Measurements from ENCODE around the gene EGR4. TPM values are rescaled to one million over a fixed set of nuclear protein-coding genes. Genes with fewer than 3 reads are reported as not detected.

Gene EGR4
- polyA plus RNA-seq, 1 of the 3 experiments (the other 2 are of a cell fraction): 0.02 TPM

GRCh38 chr2:73314441-73314840 lies 21.1 kb upstream of the EGR4 start:
- Histone ChIP-seq H3K9me3 (no peaks in the 10 kb centered on the region), H3K4me1 (ENCODE audit: control insufficient read depth in 1 of 2, insufficient read depth in 2 of 2, low read depth in 1 of 2, low read length in 1 of 2) (no peaks in the 10 kb centered on the region), H3K79me2 (ENCODE audit: insufficient read depth) (no peaks in the 10 kb centered on the region), H3K4me2 (no peak overlapping the region), H4K20me1 (ENCODE audit: insufficient read depth) (no peaks in the 10 kb centered on the region), H2AFZ (ENCODE audit: low read depth) (no peak overlapping the region), H3F3A (replicated peaks; ENCODE audit: insufficient read depth) (no peaks in the 10 kb centered on the region), H3K4me3 (ENCODE audit: low read depth in 2 of 2, low read length in 1 of 2) (no peak overlapping the region), H3K27me3 (ENCODE audit: insufficient read depth) (no peaks in the 10 kb centered on the region; the same call in 1 of the 2 replicates), H3K9me2 (no peaks in the 10 kb centered on the region), H3K27ac (ENCODE audit: low read depth in 2 of 2, low read length in 1 of 2) (no peak overlapping the region), H3K9ac (no peak overlapping the region), H3K36me3 (replicated peaks in 1 of 2; ENCODE audit: control insufficient read depth in 1 of 2, insufficient read depth in 2 of 2, low read length in 1 of 2) (no peaks in the 10 kb centered on the region)
- TF ChIP-seq POLR2AphosphoS5 (IDR thresholded peaks at IDR 0.05; ENCODE audit: low read depth, low read length): no peak
- TF ChIP-seq GATA2 (CRISPR knock-in tag; IDR thresholded peaks at IDR 0.05): no peak
- TF ChIP-seq NRF1 (IDR thresholded peaks at IDR 0.05; ENCODE audit: low read depth, low read length): no peak
- TF ChIP-seq USF2 (IDR thresholded peaks at IDR 0.05; ENCODE audit: borderline replicate concordance, low read depth, low read length): no peak
- no peak for TF ChIP-seq MEF2A (IDR thresholded peaks at IDR 0.05; ENCODE audit: borderline replicate concordance, low read depth)
- TF ChIP-seq, protein P1, sequence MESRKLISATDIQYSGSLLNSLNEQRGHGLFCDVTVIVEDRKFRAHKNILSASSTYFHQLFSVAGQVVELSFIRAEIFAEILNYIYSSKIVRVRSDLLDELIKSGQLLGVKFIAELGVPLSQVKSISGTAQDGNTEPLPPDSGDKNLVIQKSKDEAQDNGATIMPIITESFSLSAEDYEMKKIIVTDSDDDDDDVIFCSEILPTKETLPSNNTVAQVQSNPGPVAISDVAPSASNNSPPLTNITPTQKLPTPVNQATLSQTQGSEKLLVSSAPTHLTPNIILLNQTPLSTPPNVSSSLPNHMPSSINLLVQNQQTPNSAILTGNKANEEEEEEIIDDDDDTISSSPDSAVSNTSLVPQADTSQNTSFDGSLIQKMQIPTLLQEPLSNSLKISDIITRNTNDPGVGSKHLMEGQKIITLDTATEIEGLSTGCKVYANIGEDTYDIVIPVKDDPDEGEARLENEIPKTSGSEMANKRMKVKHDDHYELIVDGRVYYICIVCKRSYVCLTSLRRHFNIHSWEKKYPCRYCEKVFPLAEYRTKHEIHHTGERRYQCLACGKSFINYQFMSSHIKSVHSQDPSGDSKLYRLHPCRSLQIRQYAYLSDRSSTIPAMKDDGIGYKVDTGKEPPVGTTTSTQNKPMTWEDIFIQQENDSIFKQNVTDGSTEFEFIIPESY (IDR thresholded peaks at IDR 0.05; ENCODE audit: borderline replicate concordance, low read depth): no peak
- no peak for DNase-seq
- 67% methylated on average over 2 of the region's 2 CpGs for WGBS (ENCODE audit: low lambda C conversion rate)
- CTCF ChIA-PET: interaction anchor here (1.4 kb wide), 1 partner anchor 25 kb away, joined by 3 read pairs; no protein-coding TSS in a partner anchor
- POLR2A ChIA-PET: no interaction called here

GRCh38 chr2:73307720-73308119 lies 14.4 kb upstream of the EGR4 start:
- no peak overlapping the region for H3K9ac ChIP-seq
- no peaks in the 10 kb centered on the region for H3K4me1 ChIP-seq (ENCODE audit: control insufficient read depth in 1 of 2, insufficient read depth in 2 of 2, low read depth in 1 of 2, low read length in 1 of 2)
- WGBS (ENCODE audit: low lambda C conversion rate): 32% methylated on average over 9 of the region's 9 CpGs
- H3K4me2 ChIP-seq: no peak overlapping the region
- ChIA-PET CTCF (interaction anchor here (0.8 to 1.9 kb wide), 2 partner anchors 14 to 17 kb away, joined by 4 to 7 read pairs; no protein-coding TSS in a partner anchor), POLR2A (interaction anchor here (0.5 kb wide), 1 partner anchor 37 kb away, joined by 3 read pairs; no protein-coding TSS in a partner anchor)
- H3K9me2 ChIP-seq: no peaks in the 10 kb centered on the region
- H3F3A ChIP-seq (replicated peaks; ENCODE audit: insufficient read depth): no peaks in the 10 kb centered on the region
- no peaks in the 10 kb centered on the region for H3K9me3 ChIP-seq
- TF ChIP-seq EZH2phosphoT487 (IDR thresholded peaks at IDR 0.05; ENCODE audit: borderline replicate concordance, low read depth) (no peak), MXI1 (IDR thresholded peaks at IDR 0.05; ENCODE audit: low read depth, low read length) (no peak), CHD2 (IDR thresholded peaks at IDR 0.05; ENCODE audit: low read length, partially characterized antibody) (no peak), RCOR1 (IDR thresholded peaks at IDR 0.05; ENCODE audit: low read length) (no peak), MEF2A (IDR thresholded peaks at IDR 0.05; ENCODE audit: borderline replicate concordance, low read depth) (no peak), USF2 (IDR thresholded peaks at IDR 0.05; ENCODE audit: borderline replicate concordance, low read depth, low read length) (no peak), JUND (IDR thresholded peaks at IDR 0.05) (no peak), SIN3A (IDR thresholded peaks at IDR 0.05; ENCODE audit: borderline replicate concordance, low read depth, low read length) (no peak), FOSL2 (IDR thresholded peaks at IDR 0.05; ENCODE audit: borderline replicate concordance, low read depth) (no peak), YY1 (IDR thresholded peaks at IDR 0.05; ENCODE audit: low read depth) (no peak), TCF12 (IDR thresholded peaks at IDR 0.05) (no peak), SMC3 (IDR thresholded peaks at IDR 0.05; ENCODE audit: low read depth, low read length) (no peak), CTCF (IDR thresholded peaks at IDR 0.05) (no peak), TAF1 (IDR thresholded peaks at IDR 0.05; ENCODE audit: borderline replicate concordance, low read depth, low read length) (no peak)
- TF ChIP-seq, protein P2, sequence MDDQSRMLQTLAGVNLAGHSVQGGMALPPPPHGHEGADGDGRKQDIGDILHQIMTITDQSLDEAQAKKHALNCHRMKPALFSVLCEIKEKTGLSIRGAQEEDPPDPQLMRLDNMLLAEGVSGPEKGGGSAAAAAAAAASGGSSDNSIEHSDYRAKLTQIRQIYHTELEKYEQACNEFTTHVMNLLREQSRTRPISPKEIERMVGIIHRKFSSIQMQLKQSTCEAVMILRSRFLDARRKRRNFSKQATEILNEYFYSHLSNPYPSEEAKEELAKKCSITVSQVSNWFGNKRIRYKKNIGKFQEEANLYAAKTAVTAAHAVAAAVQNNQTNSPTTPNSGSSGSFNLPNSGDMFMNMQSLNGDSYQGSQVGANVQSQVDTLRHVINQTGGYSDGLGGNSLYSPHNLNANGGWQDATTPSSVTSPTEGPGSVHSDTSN (IDR thresholded peaks at IDR 0.05): no peak
- no peak overlapping the region for H2AFZ ChIP-seq (ENCODE audit: low read depth)
- DNase-seq: no peak
- no peaks in the 10 kb centered on the region for H3K36me3 ChIP-seq (replicated peaks in 1 of 2; ENCODE audit: control insufficient read depth in 1 of 2, insufficient read depth in 2 of 2, low read length in 1 of 2)
- H4K20me1 ChIP-seq (ENCODE audit: insufficient read depth): no peaks in the 10 kb centered on the region
- H3K27me3 ChIP-seq (ENCODE audit: insufficient read depth): peaks cover 6% of the 10 kb centered on the region; the same call in 1 of the 2 replicates
- no peaks in the 10 kb centered on the region for H3K79me2 ChIP-seq (ENCODE audit: insufficient read depth)
- no peak overlapping the region for H3K27ac ChIP-seq (ENCODE audit: low read depth in 2 of 2, low read length in 1 of 2)
- H3K4me3 ChIP-seq (ENCODE audit: low read depth in 2 of 2, low read length in 1 of 2): no peak overlapping the region
